Nephron progenitor cell (in vitro differentiated cells): Measurements from ENCODE around the gene C17orf78.

ENCODE experiments used
- DNase-seq: peaks from one replicate; pipeline ENCODE4 v3.0.0; 2021
- H3K27ac Mint-ChIP-seq: 2 replicates; pipeline ENCODE4 v1.8.0; 2021; ENCODE audit warnings: mild to moderate bottlenecking, moderate library complexity, mixed read lengths
- H3K27me3 Mint-ChIP-seq: 2 replicates; pipeline ENCODE4 v1.8.0; 2021; ENCODE audit warnings: mild to moderate bottlenecking, low read depth, mixed read lengths; ENCODE audit not compliant: poor library complexity
- H3K36me3 Mint-ChIP-seq: 2 replicates; pipeline ENCODE4 v1.8.0; 2021; ENCODE audit warnings: low read depth, mixed read lengths
- H3K4me1 Mint-ChIP-seq: 2 replicates; pipeline ENCODE4 v1.8.0; 2021; ENCODE audit warnings: mixed read lengths
- H3K4me3 Mint-ChIP-seq: 2 replicates; pipeline ENCODE4 v1.8.0; 2021; ENCODE audit warnings: mild to moderate bottlenecking, moderate library complexity, mixed read lengths
- H3K9me3 Mint-ChIP-seq: 2 replicates; pipeline ENCODE4 v1.8.0; 2021; ENCODE audit warnings: mild to moderate bottlenecking, moderate library complexity, mixed read lengths
- CTCF ChIP-seq: fragments of 200-600 bp; sonication (generic); IDR thresholded peaks from 2 replicates; pipeline ENCODE4 v1.5.0; 2021; ENCODE audit warnings: antibody characterized with exemption

Gene C17orf78

GRCh38 chr17:37384560-37385149, 8.9 kb downstream of the C17orf78 start:
- no peak overlapping the region for H3K4me3 Mint-ChIP-seq
- no peak for TF ChIP-seq CTCF
- peaks cover 18% of the 10 kb centered on the region for H3K36me3 Mint-ChIP-seq
- DNase-seq, result no peak
- no peaks in the 10 kb centered on the region for H3K27me3 Mint-ChIP-seq
- H3K4me1 Mint-ChIP-seq, result no peaks in the 10 kb centered on the region
- H3K27ac Mint-ChIP-seq, result no peak overlapping the region
- H3K9me3 Mint-ChIP-seq, result peaks cover 13% of the 10 kb centered on the region

- no peaks in the 10 kb centered on the region for H3K27me3 Mint-ChIP-seq
- no peaks in the 10 kb centered on the region for H3K4me1 Mint-ChIP-seq
- H3K9me3 Mint-ChIP-seq, result peaks cover 13% of the 10 kb centered on the region
- H3K36me3 Mint-ChIP-seq, result peaks cover 18% of the 10 kb centered on the region
- no peak for DNase-seq
- H3K27ac Mint-ChIP-seq, result no peak overlapping the region
- no peak overlapping the region for H3K4me3 Mint-ChIP-seq
- no peak for TF ChIP-seq CTCF
Measured at GRCh38 chr17:37385474-37385990, 9.7 kb downstream of the C17orf78 start.

- no peak for DNase-seq
- Mint-ChIP-seq H3K27ac (no peak overlapping the region), H3K36me3 (peaks cover 11% of the 10 kb centered on the region), H3K4me1 (no peaks in the 10 kb centered on the region), H3K4me3 (no peak overlapping the region), H3K27me3 (no peaks in the 10 kb centered on the region), H3K9me3 (peaks cover 7% of the 10 kb centered on the region)
- TF ChIP-seq CTCF, result no peak
Measured at GRCh38 chr17:37386462-37386861, 10.7 kb downstream of the C17orf78 start.

- Mint-ChIP-seq H3K36me3 (no peaks in the 10 kb centered on the region), H3K9me3 (no peaks in the 10 kb centered on the region), H3K4me3 (no peak overlapping the region), H3K4me1 (peaks cover 8% of the 10 kb centered on the region), H3K27me3 (no peaks in the 10 kb centered on the region), H3K27ac (no peak overlapping the region)
- no peak for DNase-seq
- TF ChIP-seq CTCF, result no peak
Measured at GRCh38 chr17:37388266-37388665, 12.5 kb downstream of the C17orf78 start.

GRCh38 chr17:37389160-37389559, 13.4 kb downstream of the C17orf78 start:
- TF ChIP-seq CTCF, result no peak
- no peaks in the 10 kb centered on the region for H3K27me3 Mint-ChIP-seq
- H3K36me3 Mint-ChIP-seq, result no peaks in the 10 kb centered on the region
- H3K9me3 Mint-ChIP-seq, result no peaks in the 10 kb centered on the region
- H3K4me3 Mint-ChIP-seq, result no peak overlapping the region
- no peak for DNase-seq
- peaks cover 8% of the 10 kb centered on the region for H3K4me1 Mint-ChIP-seq
- no peak overlapping the region for H3K27ac Mint-ChIP-seq

- Mint-ChIP-seq H3K4me1 (peaks cover 8% of the 10 kb centered on the region), H3K27me3 (no peaks in the 10 kb centered on the region), H3K27ac (no peak overlapping the region), H3K36me3 (no peaks in the 10 kb centered on the region), H3K9me3 (no peaks in the 10 kb centered on the region), H3K4me3 (no peak overlapping the region)
- TF ChIP-seq CTCF, result no peak
- DNase-seq, result no peak
Measured at GRCh38 chr17:37391146-37391545, 15.4 kb downstream of the C17orf78 start.
